Effector memory CD4-positive, alpha-beta T cell (primary cell): Measurements from ENCODE around the gene AIF1.

Experiments
- DNase-seq, 3 donors: peaks; one replicate each; pipeline ENCODE4 v3.0.0-alpha.2; 2020
- H3K27ac ChIP-seq: 2 replicates; pipeline ENCODE4 v1.7.0; 2013; ENCODE audit warnings: mild to moderate bottlenecking, low read length, moderate library complexity; ENCODE audit not compliant: insufficient read depth, poor library complexity, severe bottlenecking
- H3K27me3 ChIP-seq: replicated peaks from 2 replicates; pipeline ENCODE4 v1.7.0; 2013; ENCODE audit warnings: mild to moderate bottlenecking, low read length; ENCODE audit not compliant: insufficient read depth, control insufficient read depth, poor library complexity, severe bottlenecking
- H3K36me3 ChIP-seq: 2 replicates; pipeline ENCODE4 v1.7.0; 2013; ENCODE audit warnings: mild to moderate bottlenecking, low read length, moderate library complexity; ENCODE audit not compliant: control insufficient read depth, insufficient read depth
- H3K4me1 ChIP-seq: 2 replicates; pipeline ENCODE4 v1.7.0; 2013; ENCODE audit warnings: low read length, mild to moderate bottlenecking; ENCODE audit not compliant: control insufficient read depth, insufficient read depth, poor library complexity, severe bottlenecking
- H3K4me3 ChIP-seq: 2 replicates; pipeline ENCODE4 v1.7.0; 2013; ENCODE audit warnings: low read length, low read depth, mild to moderate bottlenecking; ENCODE audit not compliant: insufficient read depth, poor library complexity, severe bottlenecking
- H3K9me3 ChIP-seq: 2 replicates; pipeline ENCODE4 v1.7.0; 2013; ENCODE audit warnings: mild to moderate bottlenecking, low read length, moderate library complexity; ENCODE audit not compliant: control insufficient read depth

The AIF1 gene

GRCh38 chr6:31620586-31621319, 5.7 kb downstream of the AIF1 start, which contains the start of gene PRRC2A:
Gene PRRC2A, plus strand, starts transcription at chr6:31620715. Its CDS starts 2,075 bp downstream, at chr6:31622790.
- DNase-seq = peak in 2 of 3 donors; percentile 71 to 95
- H3K4me3 ChIP-seq = peak within 1 kb of the TSS; percentile 56

DNA sequence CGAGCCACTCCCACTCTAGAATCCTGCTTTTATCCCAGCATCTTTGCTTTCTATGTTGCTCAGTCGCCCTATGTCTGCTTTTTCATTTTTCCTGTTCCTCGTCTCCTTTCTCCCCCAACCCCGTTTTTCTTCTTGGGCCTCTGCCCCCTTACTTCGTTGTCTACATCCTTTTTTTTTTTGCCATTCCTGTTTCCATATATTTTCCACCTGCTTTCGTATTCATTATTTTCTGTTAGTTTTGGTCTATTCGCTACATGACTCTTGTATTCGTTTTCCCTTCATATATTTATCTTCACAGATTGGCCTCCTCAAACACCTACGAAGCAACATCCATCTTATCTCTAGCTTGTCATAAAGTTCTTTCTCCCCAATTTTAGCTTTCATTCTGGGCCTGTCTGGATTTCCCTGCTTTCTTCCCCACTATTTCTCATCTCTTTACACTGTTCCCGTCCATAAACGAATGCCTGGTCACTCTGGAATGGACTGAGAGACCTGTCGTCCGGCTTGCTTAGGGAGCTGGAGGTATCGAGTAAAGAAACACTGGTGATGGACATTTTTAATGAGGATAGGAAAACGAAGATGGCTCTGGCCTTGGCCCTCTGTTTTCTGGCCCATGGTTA, 6.4 kb downstream of the AIF1 start:
- H3K4me1 ChIP-seq = peaks cover 7% of the 10 kb centered on the region
- no peaks in the 10 kb centered on the region for H3K9me3 ChIP-seq
- H3K27me3 ChIP-seq = no peaks in the 10 kb centered on the region
- peaks cover 32% of the 10 kb centered on the region for H3K36me3 ChIP-seq
- peak overlapping the region; percentile 56 for H3K4me3 ChIP-seq
- peak overlapping the region; percentile 92 for H3K27ac ChIP-seq
- no peak for DNase-seq

More at GRCh38 chr6:31620586-31621319, 5.7 kb downstream of the AIF1 start, which contains the start of gene PRRC2A:
- Histone ChIP-seq H3K36me3 (peaks cover 25% of the 10 kb centered on the region), H3K9me3 (no peaks in the 10 kb centered on the region), H3K27me3 (no peaks in the 10 kb centered on the region), H3K4me1 (peaks cover 7% of the 10 kb centered on the region), H3K27ac (peak within 1 kb of the TSS; percentile 92)

GRCh38 chr6:31621991-31622390, 7.0 kb downstream of the AIF1 start:
- Histone ChIP-seq H3K4me3 (no peak overlapping the region), H3K9me3 (no peaks in the 10 kb centered on the region), H3K4me1 (peaks cover 7% of the 10 kb centered on the region), H3K36me3 (peaks cover 38% of the 10 kb centered on the region), H3K27me3 (no peaks in the 10 kb centered on the region), H3K27ac (peak overlapping the region; percentile 92)
- DNase-seq = no peak

DNA sequence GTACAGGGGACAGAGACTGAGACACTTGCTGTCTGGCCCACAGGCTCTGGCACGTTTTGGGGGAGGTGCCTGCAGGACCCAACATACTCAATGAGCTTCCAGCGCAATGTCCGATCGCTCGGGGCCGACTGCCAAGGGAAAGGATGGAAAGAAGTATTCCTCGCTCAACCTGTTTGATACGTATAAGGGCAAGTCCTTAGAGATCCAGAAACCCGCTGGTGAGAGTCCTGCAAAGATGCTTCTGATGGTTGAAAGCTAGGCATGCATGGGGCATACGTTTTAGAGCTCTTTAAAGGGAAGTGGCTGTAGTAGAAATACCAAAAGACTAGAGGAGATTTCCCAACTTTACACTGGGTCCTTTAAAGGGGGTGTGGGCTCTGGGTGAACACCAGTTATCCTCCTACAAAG, 7.7 kb downstream of the AIF1 start:
- Histone ChIP-seq H3K4me1 (peaks cover 7% of the 10 kb centered on the region), H3K27me3 (no peaks in the 10 kb centered on the region), H3K4me3 (no peak overlapping the region), H3K27ac (no peak overlapping the region), H3K36me3 (peaks cover 45% of the 10 kb centered on the region), H3K9me3 (no peaks in the 10 kb centered on the region)
- DNase-seq = no peak

DNA sequence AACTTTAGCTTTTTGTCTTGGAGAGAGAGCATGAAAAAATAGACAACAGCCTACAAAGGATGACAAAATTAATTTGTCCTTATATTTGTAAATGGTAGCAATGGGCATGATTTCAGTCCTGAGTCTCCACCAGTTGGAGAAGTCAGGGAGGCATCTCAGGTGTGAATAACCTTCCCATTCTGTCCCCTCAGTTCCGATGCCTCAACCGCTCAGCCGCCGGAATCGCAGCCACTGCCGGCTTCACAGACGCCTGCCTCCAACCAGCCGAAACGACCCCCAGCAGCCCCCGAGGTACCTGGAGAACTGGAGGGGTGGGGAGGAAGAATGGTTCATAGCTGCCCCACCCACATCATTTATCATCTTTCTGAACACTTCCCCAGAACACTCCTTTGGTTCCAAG, 9.0 kb downstream of the AIF1 start:
- Histone ChIP-seq H3K9me3 (no peaks in the 10 kb centered on the region), H3K36me3 (peaks cover 59% of the 10 kb centered on the region), H3K27me3 (no peaks in the 10 kb centered on the region), H3K4me3 (no peak overlapping the region), H3K4me1 (peaks cover 7% of the 10 kb centered on the region), H3K27ac (no peak overlapping the region)
- DNase-seq = no peak

GRCh38 chr6:31626952-31627351, 11.9 kb downstream of the AIF1 start:
- no peak for DNase-seq
- H3K36me3 ChIP-seq = peaks cover 87% of the 10 kb centered on the region
- no peak overlapping the region for H3K4me3 ChIP-seq
- no peaks in the 10 kb centered on the region for H3K9me3 ChIP-seq
- no peaks in the 10 kb centered on the region for H3K27me3 ChIP-seq
- H3K4me1 ChIP-seq = no peaks in the 10 kb centered on the region
- H3K27ac ChIP-seq = no peak overlapping the region

GRCh38 chr6:31627690-31628287, 12.8 kb downstream of the AIF1 start:
- Histone ChIP-seq H3K4me3 (no peak overlapping the region), H3K36me3 (peaks cover 96% of the 10 kb centered on the region), H3K9me3 (no peaks in the 10 kb centered on the region), H3K4me1 (no peaks in the 10 kb centered on the region), H3K27me3 (no peaks in the 10 kb centered on the region), H3K27ac (no peak overlapping the region)
- DNase-seq = no peak

- no peaks in the 10 kb centered on the region for H3K27me3 ChIP-seq
- H3K9me3 ChIP-seq = no peaks in the 10 kb centered on the region
- no peak overlapping the region for H3K4me3 ChIP-seq
- H3K4me1 ChIP-seq = no peaks in the 10 kb centered on the region
- no peak for DNase-seq
- no peak overlapping the region for H3K27ac ChIP-seq
- peaks cover 100% of the 10 kb centered on the region for H3K36me3 ChIP-seq
Measured at GRCh38 chr6:31629014-31629413, 14.0 kb downstream of the AIF1 start.

- H3K27ac ChIP-seq = no peak overlapping the region
- peaks cover 100% of the 10 kb centered on the region for H3K36me3 ChIP-seq
- no peak overlapping the region for H3K4me3 ChIP-seq
- no peaks in the 10 kb centered on the region for H3K9me3 ChIP-seq
- no peaks in the 10 kb centered on the region for H3K4me1 ChIP-seq
- DNase-seq = no peak
- H3K27me3 ChIP-seq = no peaks in the 10 kb centered on the region
Measured at GRCh38 chr6:31630177-31630934, 15.3 kb downstream of the AIF1 start.
